Hematopoietic multipotent progenitor cell treated with erythropoietin and hydrocortisone succinate and interleukin-3 and kit ligand, for 8 days (in vitro differentiated cells): ENCODE results near the gene KCNQ1OT1.

Source experiments
- DNase-seq: peaks from one replicate; pipeline ENCODE4 v3.0.0-alpha.2; 2015

Gene KCNQ1OT1

GRCh38 chr11:2719831-2720590 lies 20.2 kb upstream of the KCNQ1OT1 start:
- no peak for DNase-seq

- DNase-seq: no peak
These were observed 19.1 kb upstream of the KCNQ1OT1 start for GRCh38 chr11:2718817-2719438.

- DNase-seq: no peak
These were observed 17.9 kb upstream of the KCNQ1OT1 start for GRCh38 chr11:2717561-2718325.

- DNase-seq: no peak
These were observed 16.7 kb upstream of the KCNQ1OT1 start for GRCh38 chr11:2716376-2717095.

GRCh38 chr11:2715716-2716350 lies 16.0 kb upstream of the KCNQ1OT1 start:
- DNase-seq: no peak

- DNase-seq: no peak
These were observed 15.1 kb upstream of the KCNQ1OT1 start for GRCh38 chr11:2714871-2715270.

- DNase-seq: no peak
These were observed 14.6 kb upstream of the KCNQ1OT1 start for GRCh38 chr11:2714463-2714800.

- DNase-seq: no peak
These were observed 14.1 kb upstream of the KCNQ1OT1 start for GRCh38 chr11:2713661-2714462.

GRCh38 chr11:2713094-2713493 lies 13.3 kb upstream of the KCNQ1OT1 start:
- DNase-seq: no peak

GRCh38 chr11:2711161-2711560 lies 11.4 kb upstream of the KCNQ1OT1 start:
- no peak for DNase-seq

- no peak for DNase-seq
These were observed 9.6 kb upstream of the KCNQ1OT1 start for GRCh38 chr11:2709429-2709828.

GRCh38 chr11:2708757-2709281 lies 9.0 kb upstream of the KCNQ1OT1 start:
- no peak for DNase-seq

GRCh38 chr11:2708151-2708581 lies 8.4 kb upstream of the KCNQ1OT1 start:
- no peak for DNase-seq

GRCh38 chr11:2707736-2708135 lies 7.9 kb upstream of the KCNQ1OT1 start:
- DNase-seq: no peak

GRCh38 chr11:2706321-2706720 lies 6.5 kb upstream of the KCNQ1OT1 start:
- DNase-seq: no peak

GRCh38 chr11:2704896-2705606 lies 5.3 kb upstream of the KCNQ1OT1 start:
- DNase-seq: no peak

GRCh38 chr11:2704356-2704755 lies 4.6 kb upstream of the KCNQ1OT1 start:
- no peak for DNase-seq

- DNase-seq: no peak
These were observed 3.8 kb upstream of the KCNQ1OT1 start for GRCh38 chr11:2703363-2704141.

GRCh38 chr11:2702771-2703362 lies 3.1 kb upstream of the KCNQ1OT1 start:
- no peak for DNase-seq
